Testis (tissue), 2 donors: Measurements from ENCODE around the gene RNF126.

Experiments
- POLR2A ChIP-seq: fragments of 450-650 bp; IDR thresholded peaks from one replicate; pipeline ENCODE4 v1.6.1; 2017; ENCODE audit warnings: antibody characterized with exemption, mild to moderate bottlenecking, moderate library complexity
- TF ChIP-seq, protein P1 (sequence below), 3 experiments: fragments of 450-650 bp in 2 of 3; fragments of 200-600 bp in 1 of 3; sonication (generic) in 1 of 3; IDR thresholded peaks; one replicate each; pipeline ENCODE4 v1.5.1; 2016 to 2019; ENCODE audit warnings: antibody characterized with exemption in 3 of 3, mild to moderate bottlenecking in 2 of 3, moderate library complexity in 1 of 3

DNA sequence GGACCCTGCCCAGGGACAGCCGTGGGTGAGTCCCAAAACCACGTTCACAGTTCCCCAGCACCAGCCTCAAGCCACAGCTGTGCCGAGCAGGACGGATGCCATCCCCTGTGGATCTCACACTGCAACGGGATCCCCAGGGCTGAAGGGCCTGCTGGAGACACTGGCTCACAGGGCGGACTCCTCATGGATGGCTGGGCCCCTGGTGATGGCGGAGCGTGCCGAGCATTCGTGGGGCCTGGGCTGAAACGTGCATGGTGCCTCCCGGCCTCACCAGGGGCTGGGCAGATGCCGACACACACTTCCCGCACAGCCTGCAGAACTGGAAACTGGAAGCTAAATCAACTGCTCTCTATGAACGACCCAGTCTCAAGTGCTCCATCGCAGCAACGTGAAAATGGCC, 9.6 kb downstream of the RNF126 start:
- TF ChIP-seq, protein P1, sequence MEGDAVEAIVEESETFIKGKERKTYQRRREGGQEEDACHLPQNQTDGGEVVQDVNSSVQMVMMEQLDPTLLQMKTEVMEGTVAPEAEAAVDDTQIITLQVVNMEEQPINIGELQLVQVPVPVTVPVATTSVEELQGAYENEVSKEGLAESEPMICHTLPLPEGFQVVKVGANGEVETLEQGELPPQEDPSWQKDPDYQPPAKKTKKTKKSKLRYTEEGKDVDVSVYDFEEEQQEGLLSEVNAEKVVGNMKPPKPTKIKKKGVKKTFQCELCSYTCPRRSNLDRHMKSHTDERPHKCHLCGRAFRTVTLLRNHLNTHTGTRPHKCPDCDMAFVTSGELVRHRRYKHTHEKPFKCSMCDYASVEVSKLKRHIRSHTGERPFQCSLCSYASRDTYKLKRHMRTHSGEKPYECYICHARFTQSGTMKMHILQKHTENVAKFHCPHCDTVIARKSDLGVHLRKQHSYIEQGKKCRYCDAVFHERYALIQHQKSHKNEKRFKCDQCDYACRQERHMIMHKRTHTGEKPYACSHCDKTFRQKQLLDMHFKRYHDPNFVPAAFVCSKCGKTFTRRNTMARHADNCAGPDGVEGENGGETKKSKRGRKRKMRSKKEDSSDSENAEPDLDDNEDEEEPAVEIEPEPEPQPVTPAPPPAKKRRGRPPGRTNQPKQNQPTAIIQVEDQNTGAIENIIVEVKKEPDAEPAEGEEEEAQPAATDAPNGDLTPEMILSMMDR (IDR thresholded peaks at IDR 0.05): no peak
- TF ChIP-seq POLR2A: no peak
